ENCODE measurements around the gene RIC3.
A peak's percentile ranks its signal among the peaks of the same experiment; 100 is the strongest.

The RIC3 gene

GRCh38 chr11:8217136-8217535, 48.3 kb upstream of the RIC3 start:
- Histone ChIP-seq H3F3A (ENCODE audit: insufficient read depth, low read length) (no peaks in the 10 kb centered on the region), H3K9ac (ENCODE audit: low read length) (no peak overlapping the region), H3K9me3 (ENCODE audit: low read length) (no peaks in the 10 kb centered on the region), H4K20me1 (ENCODE audit: insufficient read depth, low read length) (no peaks in the 10 kb centered on the region), H3K36me3 (ENCODE audit: insufficient read depth, low read length) (no peaks in the 10 kb centered on the region), H3K27me3 (ENCODE audit: insufficient read depth, low read length) (no peaks in the 10 kb centered on the region), H3K9me2 (ENCODE audit: low read depth, low read length) (no peaks in the 10 kb centered on the region), H3K79me2 (ENCODE audit: insufficient read depth, low read length) (no peaks in the 10 kb centered on the region), H3K4me1 (ENCODE audit: insufficient read depth, low read length, severe bottlenecking) (no peaks in the 10 kb centered on the region), H3K27ac (ENCODE audit: low read depth, low read length, poor library complexity, severe bottlenecking) (no peak overlapping the region), H2AFZ (ENCODE audit: low read length) (no peak overlapping the region), H3K4me3 (ENCODE audit: low read depth, low read length, poor library complexity, severe bottlenecking) (no peak overlapping the region), H3K4me2 (ENCODE audit: low read length) (no peak overlapping the region)
- TF ChIP-seq, protein P1, sequence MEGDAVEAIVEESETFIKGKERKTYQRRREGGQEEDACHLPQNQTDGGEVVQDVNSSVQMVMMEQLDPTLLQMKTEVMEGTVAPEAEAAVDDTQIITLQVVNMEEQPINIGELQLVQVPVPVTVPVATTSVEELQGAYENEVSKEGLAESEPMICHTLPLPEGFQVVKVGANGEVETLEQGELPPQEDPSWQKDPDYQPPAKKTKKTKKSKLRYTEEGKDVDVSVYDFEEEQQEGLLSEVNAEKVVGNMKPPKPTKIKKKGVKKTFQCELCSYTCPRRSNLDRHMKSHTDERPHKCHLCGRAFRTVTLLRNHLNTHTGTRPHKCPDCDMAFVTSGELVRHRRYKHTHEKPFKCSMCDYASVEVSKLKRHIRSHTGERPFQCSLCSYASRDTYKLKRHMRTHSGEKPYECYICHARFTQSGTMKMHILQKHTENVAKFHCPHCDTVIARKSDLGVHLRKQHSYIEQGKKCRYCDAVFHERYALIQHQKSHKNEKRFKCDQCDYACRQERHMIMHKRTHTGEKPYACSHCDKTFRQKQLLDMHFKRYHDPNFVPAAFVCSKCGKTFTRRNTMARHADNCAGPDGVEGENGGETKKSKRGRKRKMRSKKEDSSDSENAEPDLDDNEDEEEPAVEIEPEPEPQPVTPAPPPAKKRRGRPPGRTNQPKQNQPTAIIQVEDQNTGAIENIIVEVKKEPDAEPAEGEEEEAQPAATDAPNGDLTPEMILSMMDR (IDR thresholded peaks at IDR 0.05; ENCODE audit: low read length): no peak
- no peak for TF ChIP-seq EZH2 (IDR thresholded peaks at IDR 0.05; ENCODE audit: borderline replicate concordance, low read length)

DNA sequence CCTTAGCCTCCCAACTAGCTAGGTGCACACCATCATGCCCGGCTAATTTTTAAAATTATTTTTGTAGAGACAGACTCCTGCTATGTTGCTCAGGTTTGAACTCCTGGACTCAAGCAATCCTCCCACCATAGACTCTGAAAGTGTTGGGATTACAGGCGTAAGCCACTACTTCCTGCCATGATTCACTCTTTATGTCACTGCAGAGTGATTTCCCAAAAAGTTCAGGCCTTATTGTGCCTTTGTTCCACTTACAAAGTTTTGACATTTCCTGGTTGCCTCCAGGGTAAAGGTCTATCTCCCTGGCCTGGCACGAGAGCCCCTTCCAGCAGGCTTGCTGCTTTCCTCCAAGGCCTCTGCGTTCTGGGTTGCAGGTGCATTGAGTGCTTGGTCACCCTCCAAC, 44.6 kb upstream of the RIC3 start:
- Histone ChIP-seq H3K9me2 (ENCODE audit: low read depth, low read length) (no peaks in the 10 kb centered on the region), H3K9me3 (ENCODE audit: low read length) (no peaks in the 10 kb centered on the region), H3K27me3 (ENCODE audit: insufficient read depth, low read length) (no peaks in the 10 kb centered on the region), H3K4me1 (ENCODE audit: insufficient read depth, low read length, severe bottlenecking) (no peaks in the 10 kb centered on the region), H3K27ac (ENCODE audit: low read depth, low read length, poor library complexity, severe bottlenecking) (no peak overlapping the region), H3K9ac (ENCODE audit: low read length) (no peak overlapping the region), H3F3A (ENCODE audit: insufficient read depth, low read length) (no peaks in the 10 kb centered on the region), H3K4me2 (ENCODE audit: low read length) (no peak overlapping the region), H2AFZ (ENCODE audit: low read length) (no peak overlapping the region), H4K20me1 (ENCODE audit: insufficient read depth, low read length) (no peaks in the 10 kb centered on the region), H3K79me2 (ENCODE audit: insufficient read depth, low read length) (no peaks in the 10 kb centered on the region), H3K36me3 (ENCODE audit: insufficient read depth, low read length) (no peaks in the 10 kb centered on the region), H3K4me3 (ENCODE audit: low read depth, low read length, poor library complexity, severe bottlenecking) (no peak overlapping the region)
- TF ChIP-seq, protein P1 (IDR thresholded peaks at IDR 0.05; ENCODE audit: low read length): no peak
- TF ChIP-seq EZH2 (IDR thresholded peaks at IDR 0.05; ENCODE audit: borderline replicate concordance, low read length): no peak

DNA sequence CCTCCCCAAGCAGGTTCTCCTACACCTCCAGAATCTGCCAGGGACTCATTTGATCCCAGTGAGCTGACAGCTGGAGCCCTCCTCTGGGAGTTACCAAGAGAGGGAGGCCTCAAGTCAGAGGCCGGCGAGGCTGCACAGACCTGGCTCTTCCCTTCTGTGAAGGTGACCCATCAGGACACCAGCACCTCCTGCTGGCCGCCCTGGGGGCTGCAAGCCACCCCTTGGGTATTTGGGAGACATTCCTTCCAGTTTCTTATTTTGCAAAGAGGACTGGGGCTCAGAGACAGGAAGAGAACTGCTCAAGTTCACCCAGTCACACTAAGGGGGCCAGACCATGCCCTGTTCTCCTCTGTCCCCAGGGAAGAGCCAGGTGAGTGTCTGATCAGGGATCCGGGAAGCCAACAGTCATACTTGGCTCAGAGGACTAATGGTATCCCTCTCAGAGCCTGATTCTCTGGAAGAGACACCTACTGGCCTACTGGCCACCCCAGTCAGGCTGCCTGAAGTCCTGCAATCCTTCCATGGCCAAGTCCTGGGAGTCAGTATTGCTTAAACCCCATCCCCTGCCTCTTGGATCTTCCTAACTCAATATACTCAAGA, 40.5 kb upstream of the RIC3 start:
- no peaks in the 10 kb centered on the region for H3K9me3 ChIP-seq (ENCODE audit: low read length)
- H3F3A ChIP-seq (ENCODE audit: insufficient read depth, low read length): no peaks in the 10 kb centered on the region
- no peak for TF ChIP-seq EZH2 (IDR thresholded peaks at IDR 0.05; ENCODE audit: borderline replicate concordance, low read length)
- TF ChIP-seq, protein P1 (IDR thresholded peaks at IDR 0.05; ENCODE audit: low read length): peak; percentile 66
- no peaks in the 10 kb centered on the region for H3K36me3 ChIP-seq (ENCODE audit: insufficient read depth, low read length)
- H3K27ac ChIP-seq (ENCODE audit: low read depth, low read length, poor library complexity, severe bottlenecking): no peak overlapping the region
- no peaks in the 10 kb centered on the region for H3K9me2 ChIP-seq (ENCODE audit: low read depth, low read length)
- no peak overlapping the region for H3K9ac ChIP-seq (ENCODE audit: low read length)
- H3K27me3 ChIP-seq (ENCODE audit: insufficient read depth, low read length): 0 out of 2 replicates have a peak, but pooled peaks cover 4% of the 10 kb centered on the region
- H3K4me1 ChIP-seq (ENCODE audit: insufficient read depth, low read length, severe bottlenecking): no peaks in the 10 kb centered on the region
- H4K20me1 ChIP-seq (ENCODE audit: insufficient read depth, low read length): no peaks in the 10 kb centered on the region
- H3K4me2 ChIP-seq (ENCODE audit: low read length): no peak overlapping the region
- no peak overlapping the region for H3K4me3 ChIP-seq (ENCODE audit: low read depth, low read length, poor library complexity, severe bottlenecking)
- no peaks in the 10 kb centered on the region for H3K79me2 ChIP-seq (ENCODE audit: insufficient read depth, low read length)
- H2AFZ ChIP-seq (ENCODE audit: low read length): no peak overlapping the region

Data from OCI-LY1 (cell line).